Measurements from ENCODE around the gene KIAA0825.
"Not testable (repeated sequence)": the region's sequence is repeated elsewhere in the genome, so short reads cannot be mapped to it uniquely, and the experiment has no call there.

KIAA0825 gene

DNA sequence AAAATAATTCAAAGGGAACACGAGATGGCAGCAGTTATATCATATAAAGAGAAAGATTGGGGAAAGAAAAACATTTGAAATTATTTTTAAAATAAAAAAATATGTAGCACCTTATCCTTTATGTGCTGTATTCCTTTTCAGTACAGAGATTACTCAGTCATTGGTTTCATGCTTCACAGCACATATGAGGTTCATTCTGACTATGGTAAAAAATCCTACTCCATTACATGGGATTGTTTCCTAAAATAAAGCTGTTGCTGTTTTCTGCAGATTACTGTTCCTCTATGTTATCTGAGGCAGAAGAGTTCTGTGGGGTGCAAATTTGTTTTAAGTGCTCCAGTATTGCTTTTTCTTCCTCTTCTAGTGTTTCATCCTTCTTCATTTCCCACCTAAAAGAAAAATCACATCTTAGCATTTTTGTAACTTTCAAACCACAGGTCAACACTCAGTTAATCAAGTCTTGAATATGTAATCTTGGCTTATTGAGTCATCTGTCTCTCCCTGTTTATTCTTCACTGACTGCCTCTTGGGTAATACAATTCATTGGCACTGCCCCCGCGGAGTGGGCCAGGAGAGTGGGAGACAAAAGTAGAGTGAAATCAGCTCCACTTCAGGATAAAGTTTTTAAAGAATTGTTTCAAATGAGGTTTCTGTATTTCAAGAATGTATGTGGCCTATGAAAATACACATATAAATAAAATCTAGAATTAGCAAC is 464.5 kb downstream of the KIAA0825 start:
- TF ChIP-seq, protein P1, sequence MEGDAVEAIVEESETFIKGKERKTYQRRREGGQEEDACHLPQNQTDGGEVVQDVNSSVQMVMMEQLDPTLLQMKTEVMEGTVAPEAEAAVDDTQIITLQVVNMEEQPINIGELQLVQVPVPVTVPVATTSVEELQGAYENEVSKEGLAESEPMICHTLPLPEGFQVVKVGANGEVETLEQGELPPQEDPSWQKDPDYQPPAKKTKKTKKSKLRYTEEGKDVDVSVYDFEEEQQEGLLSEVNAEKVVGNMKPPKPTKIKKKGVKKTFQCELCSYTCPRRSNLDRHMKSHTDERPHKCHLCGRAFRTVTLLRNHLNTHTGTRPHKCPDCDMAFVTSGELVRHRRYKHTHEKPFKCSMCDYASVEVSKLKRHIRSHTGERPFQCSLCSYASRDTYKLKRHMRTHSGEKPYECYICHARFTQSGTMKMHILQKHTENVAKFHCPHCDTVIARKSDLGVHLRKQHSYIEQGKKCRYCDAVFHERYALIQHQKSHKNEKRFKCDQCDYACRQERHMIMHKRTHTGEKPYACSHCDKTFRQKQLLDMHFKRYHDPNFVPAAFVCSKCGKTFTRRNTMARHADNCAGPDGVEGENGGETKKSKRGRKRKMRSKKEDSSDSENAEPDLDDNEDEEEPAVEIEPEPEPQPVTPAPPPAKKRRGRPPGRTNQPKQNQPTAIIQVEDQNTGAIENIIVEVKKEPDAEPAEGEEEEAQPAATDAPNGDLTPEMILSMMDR (IDR thresholded peaks at IDR 0.05): no peak
- Histone ChIP-seq H3K9ac (no peak overlapping the region), H3K9me3 (ENCODE audit: control insufficient read depth, low read length) (no peaks in the 10 kb centered on the region), H3K79me2 (no peaks in the 10 kb centered on the region), H3K4me3 (ENCODE audit: low read depth, low read length) (no peak overlapping the region), H3K27me3 (ENCODE audit: control insufficient read depth, insufficient read depth, low read length) (no peaks in the 10 kb centered on the region), H3K27ac (no peak overlapping the region), H2AFZ (no peak overlapping the region), H3K4me2 (ENCODE audit: low read length) (no peak overlapping the region), H3K36me3 (ENCODE audit: control insufficient read depth, insufficient read depth, low read length) (no peaks in the 10 kb centered on the region), H3K4me1 (no peaks in the 10 kb centered on the region)

DNA sequence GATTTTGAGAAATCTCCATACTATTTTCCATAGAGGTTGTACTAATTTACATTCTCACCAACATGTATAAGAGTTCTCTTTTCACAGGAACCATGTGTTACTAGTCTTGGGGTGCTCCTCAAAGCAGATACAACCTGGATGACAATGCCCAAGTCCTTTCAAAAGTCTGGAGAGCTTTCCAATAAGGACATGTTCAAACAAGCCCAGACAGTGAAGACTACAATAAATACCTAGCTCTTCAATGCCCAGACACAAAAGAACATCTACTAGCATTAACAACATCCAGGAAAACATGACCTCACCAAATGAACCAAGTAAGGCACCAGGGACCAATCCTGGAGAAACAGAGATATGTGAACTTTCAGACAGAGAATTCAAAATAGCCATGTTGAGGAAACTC is 474.8 kb downstream of the KIAA0825 start:
- not testable (repeated sequence) for H3K27me3 ChIP-seq (ENCODE audit: control insufficient read depth, insufficient read depth, low read length); H3K27ac ChIP-seq; H3K4me3 ChIP-seq (ENCODE audit: low read depth, low read length); H3K9ac ChIP-seq; H3K36me3 ChIP-seq (ENCODE audit: control insufficient read depth, insufficient read depth, low read length); H3K4me2 ChIP-seq (ENCODE audit: low read length); H3K4me1 ChIP-seq; H2AFZ ChIP-seq; H3K9me3 ChIP-seq (ENCODE audit: control insufficient read depth, low read length); H3K79me2 ChIP-seq

DNA sequence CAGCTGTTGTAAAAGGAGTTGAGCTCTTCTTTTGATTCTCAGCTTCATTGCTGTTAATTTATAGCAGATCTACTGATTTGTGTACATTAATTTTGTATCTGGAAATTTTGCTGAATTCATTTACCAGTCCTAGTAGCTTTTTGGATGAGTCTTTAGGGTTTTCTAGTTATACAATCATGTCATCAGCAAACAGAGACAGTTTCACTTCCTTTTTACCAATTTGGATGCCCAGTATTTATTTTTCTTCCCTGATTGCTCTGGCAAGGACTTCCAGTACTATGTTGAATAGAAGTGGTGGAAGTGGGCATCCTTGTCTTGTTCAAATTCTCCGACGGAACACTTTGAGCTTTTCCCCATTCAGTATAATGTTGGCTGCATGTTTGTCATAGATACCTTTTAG is 478.1 kb downstream of the KIAA0825 start:
- H3K27me3 ChIP-seq (ENCODE audit: control insufficient read depth, insufficient read depth, low read length): no peaks in the 10 kb centered on the region
- no peak overlapping the region for H3K27ac ChIP-seq
- no peak overlapping the region for H2AFZ ChIP-seq
- no peaks in the 10 kb centered on the region for H3K36me3 ChIP-seq (ENCODE audit: control insufficient read depth, insufficient read depth, low read length)
- TF ChIP-seq, protein P1 (IDR thresholded peaks at IDR 0.05): no peak
- no peak overlapping the region for H3K4me2 ChIP-seq (ENCODE audit: low read length)
- H3K9me3 ChIP-seq (ENCODE audit: control insufficient read depth, low read length): peaks cover 5% of the 10 kb centered on the region
- no peak overlapping the region for H3K4me3 ChIP-seq (ENCODE audit: low read depth, low read length)
- no peak overlapping the region for H3K9ac ChIP-seq
- no peaks in the 10 kb centered on the region for H3K4me1 ChIP-seq
- H3K79me2 ChIP-seq: no peaks in the 10 kb centered on the region

DNA sequence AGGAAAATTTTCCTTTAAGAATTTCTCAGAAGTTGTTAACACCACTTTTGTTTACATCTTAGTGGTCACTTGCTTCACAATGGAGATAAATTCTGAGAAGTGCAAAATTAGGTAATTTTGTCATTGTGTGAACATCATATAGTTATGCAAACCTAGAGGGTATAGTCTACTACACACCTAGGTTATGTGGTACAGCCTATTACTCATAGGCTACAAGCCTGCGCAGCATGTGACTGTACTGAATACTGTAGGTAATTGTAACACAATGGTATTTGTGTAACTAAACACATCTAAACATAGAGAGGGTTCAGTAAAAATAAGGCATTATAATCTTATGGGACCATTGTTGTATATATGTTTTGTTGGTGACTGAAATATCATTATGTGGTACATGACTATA is 488.3 kb downstream of the KIAA0825 start:
- H3K36me3 ChIP-seq (ENCODE audit: control insufficient read depth, insufficient read depth, low read length): no peaks in the 10 kb centered on the region

DNA sequence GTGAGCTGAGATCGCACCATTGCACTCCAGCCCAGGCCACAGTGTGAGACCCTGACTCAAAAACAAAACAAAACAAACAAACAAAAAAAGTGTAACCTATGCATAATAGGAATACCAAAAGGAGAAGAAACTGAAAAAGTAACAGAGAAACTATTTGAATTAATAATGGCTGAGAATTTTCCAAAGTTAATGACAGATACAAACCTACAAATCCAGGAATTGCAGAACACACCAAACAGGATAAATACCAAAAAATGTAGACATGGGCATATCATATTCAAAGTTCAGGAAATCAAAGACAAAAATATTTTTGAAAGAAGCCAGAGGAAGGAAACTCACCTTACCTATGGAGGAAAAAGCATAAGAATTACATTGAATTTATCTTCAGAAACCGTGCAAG is 493.3 kb downstream of the KIAA0825 start:
- TF ChIP-seq, protein P1 (IDR thresholded peaks at IDR 0.05): no peak
- H3K4me3 ChIP-seq (ENCODE audit: low read depth, low read length): no peak overlapping the region
- H3K4me1 ChIP-seq: no peaks in the 10 kb centered on the region
- H3K4me2 ChIP-seq (ENCODE audit: low read length): no peak overlapping the region
- no peaks in the 10 kb centered on the region for H3K36me3 ChIP-seq (ENCODE audit: control insufficient read depth, insufficient read depth, low read length)
- H2AFZ ChIP-seq: no peak overlapping the region
- no peaks in the 10 kb centered on the region for H3K79me2 ChIP-seq
- no peaks in the 10 kb centered on the region for H3K9me3 ChIP-seq (ENCODE audit: control insufficient read depth, low read length)
- H3K27me3 ChIP-seq (ENCODE audit: control insufficient read depth, insufficient read depth, low read length): no peaks in the 10 kb centered on the region
- H3K9ac ChIP-seq: no peak overlapping the region
- no peak overlapping the region for H3K27ac ChIP-seq

More for the DNA sequence above, 488.3 kb downstream of the KIAA0825 start:
- Histone ChIP-seq H3K4me2 (ENCODE audit: low read length) (no peak overlapping the region), H3K4me1 (no peaks in the 10 kb centered on the region), H3K27me3 (ENCODE audit: control insufficient read depth, insufficient read depth, low read length) (no peaks in the 10 kb centered on the region), H3K27ac (no peak overlapping the region), H3K9ac (no peak overlapping the region), H2AFZ (no peak overlapping the region), H3K9me3 (ENCODE audit: control insufficient read depth, low read length) (no peaks in the 10 kb centered on the region), H3K4me3 (ENCODE audit: low read depth, low read length) (no peak overlapping the region), H3K79me2 (no peaks in the 10 kb centered on the region)
- TF ChIP-seq, protein P1 (IDR thresholded peaks at IDR 0.05): no peak

DNA sequence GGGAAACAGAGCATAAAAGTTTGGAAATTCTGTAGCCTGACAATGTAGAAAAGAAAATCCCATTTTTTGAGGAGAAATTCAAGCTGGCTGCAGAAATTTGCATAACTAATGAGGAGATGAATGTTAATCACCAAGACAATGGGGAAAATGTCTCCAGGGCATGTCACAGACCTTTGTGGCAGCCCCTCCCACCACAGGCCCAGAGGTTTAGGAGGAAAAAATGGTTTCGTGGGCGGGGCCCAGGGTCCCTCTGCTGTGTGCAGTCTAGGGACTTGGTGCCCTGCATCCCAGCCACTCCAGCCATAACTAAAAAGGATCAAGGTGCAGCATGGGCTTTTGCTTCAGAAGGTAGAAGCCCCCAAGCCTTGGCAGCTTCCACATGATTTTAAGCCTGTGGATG is 502.1 kb downstream of the KIAA0825 start:
- H3K36me3 ChIP-seq (ENCODE audit: control insufficient read depth, insufficient read depth, low read length); H3K79me2 ChIP-seq; H3K4me1 ChIP-seq; H2AFZ ChIP-seq; H3K4me2 ChIP-seq (ENCODE audit: low read length); H3K27ac ChIP-seq; H3K4me3 ChIP-seq (ENCODE audit: low read depth, low read length); H3K9me3 ChIP-seq (ENCODE audit: control insufficient read depth, low read length); H3K9ac ChIP-seq; H3K27me3 ChIP-seq (ENCODE audit: control insufficient read depth, insufficient read depth, low read length): not testable (repeated sequence)
